ENCODE measurements around the gene SRRM2. TPM values are rescaled to one million over a fixed set of nuclear protein-coding genes. Genes with fewer than 3 reads are reported as not detected.

SRRM2 gene
- total and polyA plus RNA-seq, 9 of the 15 experiments (the other 6 are each of a cell fraction or from before 2014, with no cell fraction given): 26.7 to 563 (median 81.1) TPM

GRCh38 chr16:2782583-2783351, 30.3 kb downstream of the SRRM2 start:
- FAIRE-seq: no peak
- ChIA-PET CTCF (ENCODE audit: low intra/inter-chr PET ratio) (no interaction called here), POLR2A (interaction anchor here (0.6 to 2.4 kb wide), 3 partner anchors 8 to 29 kb away, joined by 3 to 10 read pairs (median 8); no protein-coding TSS in a partner anchor)
- no peak overlapping the region for H3K4me3 ChIP-seq
- peaks cover 9% of the 10 kb centered on the region for H3K79me2 ChIP-seq (ENCODE audit: control insufficient read depth, insufficient read depth, low read length)
- BruUV-seq (replicated peaks): no TSS peak
- peaks cover 4 to 47% of the 10 kb centered on the region in 2 experiments; a peak in 4 of 5 replicates for H3K4me1 ChIP-seq (replicated peaks in 1 of 2; ENCODE audit: control insufficient read depth in 2 of 2, insufficient read depth in 2 of 2, low read length in 2 of 2)
- TF ChIP-seq BCOR (IDR thresholded peaks at IDR 0.05): peak; percentile 30; the same call in 1 of the 2 replicates
- TF ChIP-seq SIN3B (IDR thresholded peaks at IDR 0.05; ENCODE audit: low read depth): no peak
- TF ChIP-seq ZNF134 (CRISPR knock-in tag; conservative IDR thresholded peaks at IDR 0.05): no peak
- 0 out of 4 replicates have a peak, but pooled peaks of 1 of the 2 experiments have one; percentile 14 for TF ChIP-seq KDM1A (IDR thresholded peaks at IDR 0.05)
- TF ChIP-seq RBM25 (IDR thresholded peaks at IDR 0.05; ENCODE audit: low read depth, low read length, severe bottlenecking): peak; percentile 51
- TF ChIP-seq ZNF778 (CRISPR knock-in tag; IDR thresholded peaks at IDR 0.05): no peak
- DNase-seq (ENCODE audit: extremely low read depth in 1 of 4, low spot score in 3 of 4): no peak
- intact Hi-C loops (cut with micrococcal nuclease) (no loop called here), in situ Hi-C loops (cut with MboI) (no loop called here)
- H4K20me1 ChIP-seq (replicated peaks; ENCODE audit: control insufficient read depth, insufficient read depth, low read length): no peaks in the 10 kb centered on the region
- H3K9me3 ChIP-seq (replicated peaks; ENCODE audit: control insufficient read depth, insufficient read depth, low read depth, low read length): no peaks in the 10 kb centered on the region
- peaks cover under 1% of the 10 kb centered on the region; the same call in 1 of the 3 replicates for H3K36me3 ChIP-seq (ENCODE audit: control insufficient read depth, insufficient read depth, low read length)
- H3K4me2 ChIP-seq (ENCODE audit: insufficient read depth, low read length): no peak overlapping the region
- peak overlapping the region in 1 of 2 experiments; percentile 43; a peak in 2 of 4 replicates for H3K9ac ChIP-seq (ENCODE audit: insufficient read depth in 1 of 2, low read depth in 2 of 2, low read length in 2 of 2)
- no peak for ATAC-seq
- H3K9me1 ChIP-seq (ENCODE audit: control insufficient read depth, insufficient read depth, low read length): no peaks in the 10 kb centered on the region
- WGBS (ENCODE audit: insufficient coverage, low coverage, missing lambda C conversion rate): 66% methylated on average over 17 of the region's 20 CpGs
- H3K27ac ChIP-seq (ENCODE audit: extremely low read depth, low read depth, low read length): no peak overlapping the region
- peaks cover 0 to 3% of the 10 kb centered on the region in 2 experiments; a peak in 2 of 5 replicates for H3K27me3 ChIP-seq (ENCODE audit: control insufficient read depth in 2 of 2, insufficient read depth in 2 of 2, low read length in 2 of 2)
- no peak overlapping the region for H2AFZ ChIP-seq (ENCODE audit: low read depth, low read length)
